ENCODE data around the gene SLC25A33.

DNA sequence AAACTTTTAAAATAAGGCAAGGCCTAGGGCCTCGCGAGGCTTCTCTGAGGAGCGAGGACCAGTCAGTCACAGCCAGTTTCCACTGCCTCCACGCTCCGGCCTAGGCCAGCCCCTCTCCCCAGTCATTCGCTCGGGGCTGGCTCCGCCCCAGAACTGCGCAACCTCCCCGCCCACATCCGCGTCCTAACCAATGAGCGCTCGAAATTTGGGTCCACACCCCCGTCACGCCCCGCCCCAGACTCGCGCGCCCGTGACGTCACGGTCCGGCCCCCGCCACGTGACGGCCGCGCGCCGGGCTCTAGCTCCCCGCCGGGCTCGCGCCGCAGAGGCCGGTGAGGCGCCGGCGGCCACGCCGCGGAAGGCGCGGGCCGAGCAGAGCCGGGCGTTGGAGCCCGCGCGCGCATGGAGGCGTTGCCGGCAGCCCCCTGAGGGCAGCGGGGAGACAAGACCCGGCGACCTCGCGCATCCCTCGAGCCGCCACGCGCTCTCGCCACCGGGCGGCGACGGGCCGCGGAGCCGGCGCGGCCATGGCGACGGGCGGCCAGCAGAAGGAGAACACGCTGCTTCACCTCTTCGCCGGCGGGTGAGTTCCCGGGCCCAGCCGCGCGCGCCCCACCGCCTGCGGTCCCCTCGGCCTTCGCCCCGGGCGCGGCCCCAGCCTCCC lies at the start of gene SLC25A33:
- TF ChIP-seq TAF1 (IDR thresholded peaks at IDR 0.05; ENCODE audit: low read depth, low read length) (peak; percentile 65; the same call in 1 of the 2 replicates), POLR2AphosphoS5 (IDR thresholded peaks at IDR 0.05; ENCODE audit: low read depth, low read length) (peak; percentile 80), POLR2A (IDR thresholded peaks at IDR 0.05; ENCODE audit: low read depth, low read length) (peak; percentile 84), SPI1 (IDR thresholded peaks at IDR 0.05; ENCODE audit: low read depth, low read length) (no peak)

Measured in GM12891 (cell line).